Right forelimb (tissue), 1 donor: Measurements from ENCODE around the gene IL34.
"Not testable (repeated sequence)": the region's sequence is repeated elsewhere in the genome, so short reads cannot be mapped to it uniquely, and the experiment has no call there.

Source experiments
- DNase-seq: peaks from one replicate; pipeline ENCODE4 v3.0.0-alpha.2; 2018

Gene IL34

DNA sequence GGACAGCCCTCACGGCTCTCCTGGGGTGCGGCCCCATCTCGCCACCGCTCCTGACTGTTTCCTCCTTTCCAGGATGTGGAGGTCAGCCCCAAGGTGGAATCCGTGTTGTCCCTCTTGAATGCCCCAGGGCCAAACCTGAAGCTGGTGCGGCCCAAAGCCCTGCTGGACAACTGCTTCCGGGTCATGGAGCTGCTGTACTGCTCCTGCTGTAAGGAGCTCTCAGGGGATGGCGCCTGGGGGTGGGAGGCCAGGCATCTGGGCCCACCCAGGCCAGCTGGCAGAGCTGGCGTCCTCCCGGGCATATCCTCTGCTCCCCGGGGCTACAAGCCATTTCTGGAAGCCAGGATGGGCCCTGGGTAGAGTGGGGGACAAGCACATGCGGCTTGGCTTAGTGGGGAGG, 13.2 kb downstream of the IL34 start:
- no peak for DNase-seq

DNA sequence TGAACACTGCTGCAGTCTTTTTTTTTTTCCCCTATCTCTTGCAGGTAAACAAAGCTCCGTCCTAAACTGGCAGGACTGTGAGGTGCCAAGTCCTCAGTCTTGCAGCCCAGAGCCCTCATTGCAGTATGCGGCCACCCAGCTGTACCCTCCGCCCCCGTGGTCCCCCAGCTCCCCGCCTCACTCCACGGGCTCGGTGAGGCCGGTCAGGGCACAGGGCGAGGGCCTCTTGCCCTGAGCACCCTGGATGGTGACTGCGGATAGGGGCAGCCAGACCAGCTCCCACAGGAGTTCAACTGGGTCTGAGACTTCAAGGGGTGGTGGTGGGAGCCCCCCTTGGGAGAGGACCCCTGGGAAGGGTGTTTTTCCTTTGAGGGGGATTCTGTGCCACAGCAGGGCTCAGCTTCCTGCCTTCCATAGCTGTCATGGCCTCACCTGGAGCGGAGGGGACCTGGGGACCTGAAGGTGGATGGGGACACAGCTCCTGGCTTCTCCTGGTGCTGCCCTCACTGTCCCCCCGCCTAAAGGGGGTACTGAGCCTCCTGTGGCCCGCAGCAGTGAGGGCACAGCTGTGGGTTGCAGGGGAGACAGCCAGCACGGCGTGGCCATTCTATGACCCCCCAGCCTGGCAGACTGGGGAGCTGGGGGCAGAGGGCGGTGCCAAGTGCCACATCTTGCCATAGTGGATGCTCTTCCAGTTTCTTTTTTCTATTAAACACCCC, 13.8 kb downstream of the IL34 start:
- DNase-seq: no peak

- DNase-seq: no peak
Observed at GRCh38 chr16:70660672-70661350, 14.5 kb downstream of the IL34 start.

GRCh38 chr16:70661534-70661917, 15.2 kb downstream of the IL34 start:
- DNase-seq: no peak

DNA sequence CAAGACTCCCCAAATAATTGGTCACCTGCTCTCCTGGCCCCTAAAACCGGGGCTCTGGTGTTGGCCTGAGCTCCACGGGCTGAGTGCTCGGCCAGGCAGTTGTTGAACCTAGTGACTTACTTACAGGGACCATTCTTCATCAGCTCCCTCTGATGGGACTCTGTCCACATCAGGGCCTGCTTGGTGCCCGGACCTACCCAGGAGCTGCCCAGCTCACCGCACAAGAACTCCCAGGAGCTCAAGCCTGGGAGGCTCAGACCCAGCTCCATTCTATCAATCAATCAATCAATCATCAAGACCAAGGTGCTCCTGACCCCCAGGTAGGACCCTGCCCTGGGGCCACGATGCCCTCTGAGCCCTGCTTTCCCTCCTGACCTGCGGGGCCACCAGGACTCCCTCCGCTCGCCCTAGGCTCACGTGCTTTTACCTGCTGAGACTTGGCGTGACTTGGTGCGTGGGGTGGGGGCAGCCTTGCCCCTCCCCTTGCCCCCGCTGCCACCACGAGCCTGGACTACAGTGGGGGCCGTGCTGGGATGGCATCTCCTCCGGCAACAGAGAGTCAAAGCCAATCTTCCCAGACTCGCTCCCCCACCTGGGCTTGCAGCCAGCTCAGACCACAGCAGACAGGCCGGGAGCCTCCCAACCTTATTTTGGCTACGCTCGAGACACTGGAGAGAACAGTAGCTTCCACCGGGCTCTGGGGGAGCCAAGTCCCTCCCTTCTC, 15.7 kb downstream of the IL34 start:
- DNase-seq: peak; percentile 76

- no peak for DNase-seq
Observed at GRCh38 chr16:70662991-70663523, 16.7 kb downstream of the IL34 start.

GRCh38 chr16:70663524-70664324, 17.4 kb downstream of the IL34 start:
- DNase-seq: no peak

DNA sequence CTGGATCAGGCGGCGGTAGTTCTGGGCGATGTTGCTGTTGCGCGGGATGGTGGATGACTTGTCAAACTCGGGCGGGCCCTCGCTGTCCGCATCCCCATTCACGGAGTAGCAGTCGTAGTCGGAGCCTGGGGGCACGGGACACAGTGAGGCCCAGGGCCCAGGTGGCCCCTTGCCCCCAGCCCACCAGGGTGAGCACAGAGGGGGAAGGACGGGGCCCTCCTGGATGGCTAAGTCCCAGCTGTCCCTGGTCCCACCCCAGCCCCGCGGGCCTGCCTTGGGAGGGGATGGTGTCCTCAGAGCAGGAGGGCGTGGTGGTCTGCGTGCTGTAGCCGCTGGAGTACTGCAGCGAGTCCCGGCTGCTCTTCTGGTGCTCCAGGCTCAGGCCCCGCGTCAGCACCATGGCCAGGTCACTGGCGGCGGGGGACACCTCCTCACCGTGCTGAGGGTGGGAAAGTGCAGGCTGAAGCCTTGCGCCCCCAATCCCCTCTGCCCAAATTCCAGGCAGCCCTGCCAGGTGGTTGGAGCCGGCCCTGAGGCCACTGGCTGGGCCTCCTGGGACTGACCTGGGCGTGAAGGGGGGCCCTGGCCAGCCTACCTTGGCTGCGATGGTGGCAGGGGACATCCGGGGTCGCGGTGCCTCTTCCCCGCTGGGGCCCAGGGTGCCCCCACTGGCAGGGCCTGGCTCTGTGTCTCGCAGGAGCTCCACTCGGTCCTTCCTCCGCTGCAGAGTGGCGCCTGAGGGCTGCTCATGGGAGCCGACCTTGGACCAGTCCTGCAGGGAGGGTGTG, 18.2 kb downstream of the IL34 start:
- DNase-seq: peak; percentile 48

GRCh38 chr16:70665113-70665694, 18.8 kb downstream of the IL34 start:
- no peak for DNase-seq

DNA sequence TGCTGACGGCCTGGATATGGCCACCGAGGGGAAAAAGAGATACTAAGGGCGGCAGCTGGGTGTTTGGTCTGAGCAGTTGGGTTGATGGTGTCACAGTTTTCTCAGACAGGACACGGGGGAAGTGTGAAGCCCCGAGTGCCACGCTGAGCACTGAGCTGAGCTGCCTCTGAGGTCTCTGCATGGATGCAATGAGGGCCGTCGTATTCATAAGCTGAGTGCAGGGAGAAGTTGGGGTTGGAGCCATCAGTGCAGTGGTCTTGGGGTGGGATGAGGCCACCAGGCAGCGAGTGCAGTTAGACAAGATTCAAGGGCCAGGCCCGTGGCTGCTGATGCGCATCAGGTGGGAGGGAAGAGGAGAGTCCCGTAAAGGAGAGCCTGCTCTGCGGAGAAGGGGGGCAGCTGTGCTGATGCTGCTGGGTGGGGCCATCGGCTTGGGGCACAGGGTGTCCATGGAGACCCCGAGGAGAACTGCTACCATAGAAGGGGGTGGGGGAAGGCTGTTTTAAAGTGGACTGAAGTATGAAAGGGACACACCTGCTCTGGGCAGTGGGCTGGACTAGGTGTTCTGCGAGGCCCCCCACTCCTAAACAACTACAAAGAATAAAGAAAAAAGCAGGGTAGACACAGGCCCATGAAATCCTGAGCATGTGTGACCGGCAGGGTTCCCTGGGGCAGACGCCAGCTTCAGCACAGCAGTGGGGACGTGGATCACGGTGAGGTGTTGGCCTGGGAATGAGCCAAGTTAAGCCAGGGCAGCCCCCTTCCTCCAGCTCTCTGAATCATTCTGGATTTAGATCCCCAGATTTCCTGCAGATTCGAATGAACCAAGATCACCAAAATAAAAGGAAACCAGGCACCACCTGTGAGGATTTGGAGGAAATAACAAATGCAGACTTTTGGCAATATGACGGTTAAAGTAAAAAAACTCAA, 19.7 kb downstream of the IL34 start:
- no peak for DNase-seq

- DNase-seq: no peak
Observed at GRCh38 chr16:70670175-70670574, 23.8 kb downstream of the IL34 start.

- DNase-seq: not testable (repeated sequence)
Observed at GRCh38 chr16:70670938-70671337, 24.6 kb downstream of the IL34 start.

DNA sequence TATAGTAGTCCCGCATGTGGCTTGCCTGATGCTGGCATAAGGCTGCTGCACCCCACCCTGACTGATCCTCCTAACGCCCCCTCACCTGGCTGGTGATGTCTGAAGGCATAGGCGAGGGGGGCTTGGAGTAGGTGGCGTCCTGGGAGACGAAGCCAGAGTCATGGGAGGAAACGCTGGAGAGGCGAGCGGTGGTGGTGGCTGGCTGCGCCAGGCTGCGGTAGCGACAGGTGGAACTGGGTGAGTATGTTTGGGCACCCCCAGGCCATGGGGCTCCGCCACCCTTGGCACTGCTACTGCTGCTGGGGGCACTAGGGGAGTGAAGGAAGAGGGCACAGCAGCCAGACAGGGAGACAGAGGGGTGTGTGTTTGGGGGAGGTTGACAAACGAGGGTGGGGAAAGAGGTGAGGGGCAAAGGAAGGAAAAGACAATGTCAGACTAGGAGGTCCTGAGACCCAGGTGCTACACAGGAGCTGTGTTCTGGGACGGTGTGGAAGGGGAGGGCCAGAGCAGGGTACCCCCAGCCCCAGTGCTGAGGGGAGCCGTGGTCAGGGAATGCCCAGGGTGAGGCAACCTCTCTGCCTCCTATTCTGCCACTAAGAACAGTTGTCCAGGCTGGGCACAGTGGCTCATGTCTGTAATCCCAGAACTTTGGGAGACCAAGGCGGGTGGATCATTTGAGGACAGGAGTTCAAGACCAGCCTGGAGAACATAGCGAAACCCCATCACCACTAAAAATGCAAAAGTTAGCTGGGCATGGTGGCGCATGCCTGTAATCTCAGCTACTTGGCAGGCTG, 28.1 kb downstream of the IL34 start:
- DNase-seq: no peak

DNA sequence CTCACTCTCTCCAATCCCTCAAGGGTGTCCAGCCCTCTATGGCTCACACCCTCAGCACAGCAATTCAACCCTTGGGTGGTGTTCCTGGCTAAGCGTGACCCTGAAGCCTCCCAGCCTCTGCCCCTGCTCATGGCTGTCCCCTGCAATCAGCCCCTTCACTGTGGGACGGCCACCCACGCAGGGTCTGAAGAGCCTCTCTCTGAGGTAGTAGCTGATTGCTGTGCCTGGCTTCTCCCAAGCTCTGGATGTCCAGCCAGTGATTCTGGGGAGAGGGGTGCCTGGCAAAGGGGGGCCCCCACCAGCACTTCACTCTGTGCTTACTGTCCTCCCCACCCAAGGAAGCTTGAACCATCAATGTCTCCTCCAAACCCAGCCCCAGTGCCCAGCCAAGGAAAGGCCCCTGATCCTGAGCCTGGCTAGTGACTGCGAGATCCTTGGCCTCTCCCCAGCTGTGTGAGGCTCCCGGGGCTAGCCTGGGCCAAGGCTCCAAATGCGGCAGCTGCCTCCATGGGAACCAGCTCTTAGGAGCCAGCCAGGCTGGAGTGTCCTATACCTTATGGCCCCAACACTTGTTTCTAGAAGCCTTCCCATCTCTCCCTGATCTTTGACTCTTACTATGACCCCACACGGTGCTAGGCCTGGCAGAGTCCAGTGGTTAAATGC, 29.6 kb downstream of the IL34 start:
- peak; percentile 41 for DNase-seq

DNA sequence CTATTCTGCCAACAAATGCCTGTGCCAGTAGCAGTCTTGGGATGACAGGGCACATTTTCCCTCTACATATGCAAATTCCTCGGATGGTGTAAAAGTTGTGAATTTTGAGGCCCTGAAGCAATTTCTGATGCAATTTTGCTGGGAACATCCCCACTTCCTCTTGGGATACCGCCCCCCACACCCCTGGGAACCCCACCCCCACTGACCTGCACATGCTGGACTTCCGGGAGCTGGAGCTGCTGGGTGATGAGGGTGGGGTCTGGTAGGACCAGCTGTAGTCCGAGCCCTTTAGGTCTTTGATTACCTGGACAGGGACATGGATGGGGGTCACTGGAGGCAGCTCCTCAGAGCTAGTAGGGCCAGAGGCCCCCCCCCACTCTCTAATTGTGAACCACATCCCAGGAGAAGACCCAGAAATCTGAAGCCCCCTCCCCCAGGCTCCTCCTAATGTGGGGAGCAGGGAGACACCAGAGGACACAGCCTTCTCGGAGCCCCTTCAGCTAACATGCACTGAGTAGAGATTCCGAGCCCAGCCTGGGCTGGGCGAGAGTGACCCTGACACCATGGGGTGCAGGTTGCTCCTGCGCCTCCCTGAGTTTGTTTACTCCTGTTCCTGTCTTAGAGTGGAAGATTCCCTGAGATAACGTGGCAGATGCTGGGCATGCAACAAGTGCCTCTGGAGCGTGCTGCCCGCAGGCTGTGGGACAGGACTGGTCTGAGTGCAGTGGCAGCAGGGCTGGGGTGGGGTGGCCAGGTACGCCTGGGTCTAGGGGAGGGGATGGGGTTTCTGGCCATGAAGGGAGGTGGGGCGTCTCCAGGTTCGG, 30.5 kb downstream of the IL34 start:
- DNase-seq: no peak

DNA sequence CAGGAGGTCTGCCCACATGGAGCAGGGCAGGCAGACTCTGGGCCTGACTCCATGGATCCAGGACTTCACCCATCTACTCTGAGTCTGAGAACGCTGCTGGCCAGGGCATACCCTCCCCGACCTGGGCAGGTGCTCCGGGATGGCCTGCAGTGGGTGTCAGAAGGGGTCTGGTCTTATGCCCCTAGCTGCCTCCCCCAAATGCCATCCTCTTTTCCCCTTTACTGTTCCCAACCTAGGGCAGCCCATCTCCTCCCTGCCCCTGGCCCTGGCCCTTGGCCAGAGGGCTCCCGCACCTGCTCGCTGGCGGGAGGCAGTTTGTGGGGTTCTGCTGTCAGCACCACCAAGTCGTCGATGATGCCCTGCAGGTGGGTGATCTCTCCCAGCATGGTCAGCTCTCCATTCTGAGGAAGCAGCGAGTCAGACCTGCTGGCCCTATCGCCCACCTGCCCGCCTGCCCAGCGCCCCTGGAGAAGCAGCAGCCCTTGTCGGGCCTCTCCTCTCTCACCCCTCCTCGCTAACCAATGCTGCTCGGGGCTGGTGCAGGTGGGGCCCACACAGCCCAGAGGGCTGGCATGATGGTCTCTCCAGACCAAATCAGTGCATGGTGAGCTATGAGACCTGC, 31.3 kb downstream of the IL34 start:
- peak; percentile 41 for DNase-seq

DNA sequence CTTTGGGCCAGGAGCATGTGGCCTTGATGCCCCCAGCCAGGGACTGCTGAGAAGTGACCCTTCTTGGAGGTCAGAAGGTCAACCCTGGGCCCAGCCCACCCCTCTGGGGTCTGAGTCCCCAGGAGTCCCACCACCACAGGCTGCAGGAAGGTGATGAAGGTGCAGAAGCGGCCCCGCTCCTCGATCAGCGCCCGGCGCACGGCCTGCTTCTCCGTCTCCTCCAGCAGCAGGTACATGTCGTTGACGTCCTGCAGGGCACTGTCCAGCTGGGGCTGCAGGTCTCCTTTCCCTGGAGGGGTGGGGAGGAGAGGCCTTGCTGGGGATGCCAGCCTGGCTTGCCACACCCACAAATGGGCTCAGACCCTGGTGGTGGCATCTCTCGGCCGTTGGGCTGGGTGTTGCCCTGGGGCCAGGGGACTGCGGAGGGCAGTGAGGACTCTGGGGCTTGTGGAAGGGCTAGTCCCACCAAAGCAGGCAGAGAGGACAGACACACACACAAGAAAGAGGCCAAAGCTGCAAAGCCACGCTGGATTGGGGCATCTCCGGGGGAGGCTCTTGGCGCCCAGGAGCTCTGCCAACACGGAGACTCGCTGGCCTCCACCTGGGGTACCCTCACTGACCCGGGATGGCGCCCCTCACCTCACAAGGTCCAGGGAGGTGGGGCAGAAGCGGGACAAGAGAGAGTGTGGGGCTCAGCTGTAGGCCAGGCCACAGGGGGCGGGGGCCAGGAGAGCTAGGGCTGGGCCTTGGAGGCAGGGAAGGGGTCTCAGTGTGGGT, 31.9 kb downstream of the IL34 start:
- DNase-seq: peak; percentile 41
